Muscle of arm (tissue), 12 donors: ENCODE measurements around the gene ZNF619. TPM values are rescaled to one million over a fixed set of nuclear protein-coding genes. Genes with fewer than 3 reads are reported as not detected.
A peak's percentile ranks its signal among the peaks of the same experiment; 100 is the strongest.

Experiments used
- DNase-seq: peaks from one replicate; pipeline ENCODE4 v3.0.0-alpha.2; 2013
- polyA plus RNA-seq, 12 donors: library from polyadenylated mRNA; unstranded; fragments of 120-200 nt; gene quantifications; one replicate each; pipeline ENCODE4 v1.2.1, GENCODE V29; 2013; ENCODE audit not compliant: insufficient read length in 12 of 12

The ZNF619 gene
- polyA plus RNA-seq, 12 donors, result 3.0 to 6.2 (median 4.6) TPM; not detected in 1

- DNase-seq, result no peak
Observed at GRCh38 chr3:40464339-40465110, 12.4 kb upstream of the ZNF619 start.

- DNase-seq, result no peak
Observed at GRCh38 chr3:40465111-40465407, 11.9 kb upstream of the ZNF619 start.

DNA sequence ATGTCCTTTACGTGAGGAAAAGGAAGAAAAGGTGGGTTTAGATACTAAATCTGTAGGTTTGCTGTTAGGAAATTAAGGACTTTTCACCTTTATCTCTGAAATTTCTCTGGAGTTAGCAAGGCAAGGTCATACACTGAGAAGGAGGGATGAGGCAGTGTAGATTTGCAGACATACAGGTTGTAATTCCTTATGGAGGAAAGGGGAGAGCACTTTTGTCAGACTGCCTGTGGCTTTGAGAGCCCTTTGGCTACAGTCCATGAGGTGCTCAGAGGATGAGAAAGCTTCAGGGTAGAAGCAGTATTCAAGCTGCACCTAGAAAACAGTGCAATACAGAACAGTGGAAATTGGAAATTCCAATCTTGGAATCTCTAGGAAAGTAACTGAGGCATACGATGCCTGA lies 11.5 kb upstream of the ZNF619 start:
- no peak for DNase-seq

DNA sequence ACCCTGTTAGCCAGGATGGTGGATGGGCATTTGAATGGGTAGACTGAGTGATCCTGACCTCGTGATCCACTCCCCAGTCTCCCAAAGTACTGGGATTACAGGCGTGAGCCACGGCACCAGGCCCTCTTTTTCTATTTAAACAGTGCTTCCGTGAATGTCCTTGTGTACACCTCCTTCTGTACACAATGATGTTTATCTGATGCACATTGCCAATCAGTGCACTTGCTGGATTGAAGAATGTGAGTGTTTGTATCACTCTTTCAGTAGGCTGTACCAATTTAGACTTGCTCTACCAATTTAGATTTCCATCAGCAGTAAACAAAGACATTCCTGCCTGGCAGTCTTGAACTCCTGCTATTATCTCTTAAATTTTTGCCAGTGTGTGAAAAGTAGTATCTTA lies 8.9 kb upstream of the ZNF619 start:
- DNase-seq, result no peak

DNA sequence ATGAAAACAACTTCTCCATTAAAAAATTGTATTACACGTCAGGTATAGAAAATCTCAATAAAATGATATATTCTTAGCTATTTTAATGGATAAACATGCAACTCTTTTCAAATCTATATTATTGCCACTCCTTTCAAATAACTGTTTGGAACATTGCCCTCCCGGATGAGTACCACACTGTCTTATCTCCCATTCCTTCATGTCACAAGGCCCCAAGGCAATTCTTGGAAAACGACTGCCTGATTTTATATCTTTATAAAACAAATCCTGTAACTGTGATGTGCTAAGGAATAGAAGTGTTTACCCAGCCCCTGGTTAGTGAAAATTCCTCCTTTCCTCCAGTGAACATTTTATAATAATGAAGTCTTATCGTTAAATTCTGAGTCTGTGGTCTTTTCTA lies 6.2 kb upstream of the ZNF619 start:
- no peak for DNase-seq

DNA sequence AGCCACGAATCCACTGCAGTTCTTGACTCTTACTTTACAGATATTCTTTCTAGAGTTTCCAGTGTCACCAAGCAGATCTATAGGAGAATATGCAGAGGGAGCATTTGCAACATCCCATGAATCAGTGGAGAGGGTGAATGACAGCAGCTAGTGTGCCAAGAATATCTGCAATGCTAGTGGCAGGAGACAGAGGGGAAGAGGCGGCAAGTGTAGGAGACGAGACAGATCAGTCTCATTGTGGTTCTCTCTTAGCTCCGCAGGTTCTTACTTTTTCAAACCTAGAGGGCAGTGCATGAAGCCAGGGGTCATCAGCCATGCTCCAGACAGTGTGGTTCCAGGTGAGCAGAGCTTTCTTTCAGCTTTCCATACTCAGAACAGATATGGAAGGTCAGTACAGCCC lies 744 bp downstream of the ZNF619 start:
- DNase-seq, result no peak

- no peak for DNase-seq
Observed at GRCh38 chr3:40487172-40487571, 10.2 kb downstream of the ZNF619 start.

- DNase-seq, result no peak
Observed at GRCh38 chr3:40490916-40491315, 14.0 kb downstream of the ZNF619 start.

DNA sequence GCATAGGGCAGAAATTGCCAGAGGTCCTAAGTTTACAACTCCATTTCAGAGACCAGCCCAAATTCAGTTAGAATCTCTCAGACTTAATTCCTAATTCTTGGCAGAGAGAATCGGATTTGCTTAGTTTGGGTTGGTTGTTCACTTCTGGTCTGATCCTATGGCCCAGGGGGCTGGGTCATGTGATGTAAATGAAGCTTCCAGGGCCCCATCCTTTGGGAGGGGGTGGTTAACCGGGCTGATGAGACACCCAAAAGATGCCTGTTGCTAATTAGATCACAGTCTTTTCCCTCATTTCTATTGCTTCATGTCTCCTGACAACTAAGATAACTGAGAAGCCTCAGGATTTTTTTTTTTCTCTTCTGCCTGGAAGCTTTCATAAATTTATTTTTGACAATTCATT lies 17.8 kb downstream of the ZNF619 start:
- DNase-seq, result no peak

- DNase-seq, result no peak
Observed at GRCh38 chr3:40497288-40497687, 20.4 kb downstream of the ZNF619 start.

DNA sequence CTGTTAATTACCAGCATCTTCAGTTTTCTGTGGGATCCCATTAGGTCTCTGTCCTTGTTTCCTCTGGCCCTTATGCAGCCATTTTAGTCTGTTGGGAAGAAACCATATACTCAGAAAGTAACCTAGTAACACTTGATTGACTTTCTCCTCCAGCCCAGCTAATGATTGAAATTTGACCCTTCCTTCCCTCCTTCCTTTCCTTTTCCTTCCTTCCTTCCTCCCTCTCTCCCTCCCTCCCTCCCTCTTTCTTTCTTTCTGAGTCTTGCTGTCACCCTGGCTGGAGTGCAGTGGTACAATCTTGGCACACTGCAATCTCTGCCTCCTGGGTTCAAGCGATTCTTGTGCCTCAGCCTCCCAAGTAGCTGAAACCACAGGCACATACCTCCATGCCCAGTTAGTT lies 23.0 kb downstream of the ZNF619 start:
- no peak for DNase-seq

GRCh38 chr3:40502034-40502433 lies 25.1 kb downstream of the ZNF619 start:
- DNase-seq, result no peak

GRCh38 chr3:40504636-40505430 lies 27.9 kb downstream of the ZNF619 start:
- no peak for DNase-seq

GRCh38 chr3:40505599-40506462 lies 28.9 kb downstream of the ZNF619 start, which contains the start of gene ZNF620:
Gene ZNF620, plus strand, starts transcription at chr3:40506039. Its CDS starts 314 bp downstream, at chr3:40506353.
- DNase-seq, result peak; percentile 61

DNA sequence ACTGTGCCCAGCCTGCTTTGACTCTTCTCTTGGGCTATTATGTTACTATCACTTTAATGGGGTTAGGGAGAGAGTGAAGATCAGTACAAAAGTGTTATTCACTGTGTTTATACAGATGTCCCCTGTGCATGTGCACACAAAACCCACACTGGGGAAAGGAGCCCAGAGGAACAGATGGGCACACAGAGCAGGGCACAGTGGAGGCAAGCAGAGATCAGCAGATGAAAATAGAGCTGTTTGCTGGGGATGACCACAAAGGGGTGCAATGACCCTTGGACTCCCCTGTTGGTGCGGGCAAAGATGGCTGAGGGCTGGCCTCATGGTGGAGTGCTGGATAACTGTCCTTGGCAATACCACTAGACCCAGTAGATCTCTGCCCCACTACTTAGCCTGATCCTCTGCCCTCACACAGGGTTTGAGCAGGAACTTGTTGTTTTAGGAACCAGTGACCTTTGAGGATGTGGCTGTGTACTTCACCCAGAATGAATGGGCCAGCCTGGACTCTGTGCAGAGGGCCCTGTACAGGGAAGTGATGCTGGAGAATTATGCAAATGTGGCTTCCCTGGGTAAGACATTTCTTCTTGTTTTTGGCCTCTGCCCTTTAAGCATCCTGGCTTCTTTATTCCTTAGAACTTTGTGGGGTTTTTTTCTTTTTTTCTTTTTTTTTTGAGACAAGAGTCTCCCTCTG lies 34.3 kb downstream of the ZNF619 start:
- DNase-seq, result no peak

DNA sequence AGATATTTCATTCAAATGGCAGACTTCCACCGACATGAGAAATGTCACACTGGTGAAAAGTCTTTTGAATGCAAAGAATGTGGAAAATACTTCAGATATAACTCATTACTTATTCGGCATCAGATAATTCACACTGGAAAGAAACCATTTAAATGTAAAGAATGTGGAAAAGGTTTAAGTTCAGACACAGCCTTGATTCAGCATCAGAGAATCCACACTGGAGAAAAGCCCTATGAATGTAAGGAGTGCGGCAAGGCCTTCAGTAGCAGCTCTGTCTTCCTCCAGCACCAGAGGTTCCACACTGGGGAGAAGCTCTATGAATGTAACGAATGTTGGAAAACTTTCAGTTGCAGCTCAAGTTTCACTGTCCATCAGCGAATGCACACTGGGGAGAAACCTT lies 39.3 kb downstream of the ZNF619 start:
- no peak for DNase-seq

DNA sequence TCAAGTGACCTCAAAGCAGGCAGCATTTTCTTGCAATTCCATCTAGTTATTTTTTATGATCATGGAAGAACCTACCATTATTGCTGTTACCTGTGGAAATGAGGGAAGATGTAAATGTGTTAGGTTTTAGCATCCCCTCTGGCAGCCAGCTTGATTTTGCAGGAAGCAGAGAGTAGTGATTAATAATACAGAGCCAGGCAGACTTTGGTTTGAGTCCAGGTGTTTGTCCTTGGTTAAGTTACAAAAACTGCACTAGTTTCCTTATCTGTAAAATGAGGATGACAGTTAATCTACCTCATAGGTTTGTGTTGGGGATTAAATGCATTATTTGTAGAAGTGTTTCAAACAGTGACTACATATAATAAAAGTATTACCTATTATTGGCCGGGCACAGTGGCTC lies 41.1 kb downstream of the ZNF619 start:
- no peak for DNase-seq

- no peak for DNase-seq
Observed at GRCh38 chr3:40518848-40519247, 41.9 kb downstream of the ZNF619 start.

GRCh38 chr3:40521254-40521653 lies 44.3 kb downstream of the ZNF619 start:
- no peak for DNase-seq

GRCh38 chr3:40523781-40524180 lies 46.9 kb downstream of the ZNF619 start:
- no peak for DNase-seq

- DNase-seq, result no peak
Observed at GRCh38 chr3:40524222-40524567, 47.3 kb downstream of the ZNF619 start.
